NB4 (cell line): ENCODE results near the gene WDR36.

ENCODE experiments used
- DNase-seq: peaks from one replicate; pipeline ENCODE4 v3.0.0; 2010; ENCODE audit warnings: low read depth
- H3K4me3 ChIP-seq: one replicate; pipeline ENCODE4 v1.5.1; 2011; ENCODE audit warnings: mild to moderate bottlenecking, low read depth, low read length, moderate library complexity
- CTCF ChIP-seq: IDR thresholded peaks from one replicate; pipeline ENCODE4 v1.5.1; 2012; ENCODE audit warnings: low read depth, low read length
- MYC ChIP-seq: IDR thresholded peaks from 2 replicates; pipeline ENCODE4 v1.6.1; 2011; ENCODE audit warnings: low read depth, low read length
- POLR2A ChIP-seq: IDR thresholded peaks from 2 replicates; pipeline ENCODE4 v1.6.1; 2011; ENCODE audit warnings: mild to moderate bottlenecking; ENCODE audit not compliant: insufficient read length; ENCODE audit errors: extremely low read depth
- TF ChIP-seq, protein P1 (sequence below): IDR thresholded peaks from 2 replicates; pipeline ENCODE4 v1.6.1; 2011; ENCODE audit warnings: low read depth, low read length

Gene WDR36

DNA sequence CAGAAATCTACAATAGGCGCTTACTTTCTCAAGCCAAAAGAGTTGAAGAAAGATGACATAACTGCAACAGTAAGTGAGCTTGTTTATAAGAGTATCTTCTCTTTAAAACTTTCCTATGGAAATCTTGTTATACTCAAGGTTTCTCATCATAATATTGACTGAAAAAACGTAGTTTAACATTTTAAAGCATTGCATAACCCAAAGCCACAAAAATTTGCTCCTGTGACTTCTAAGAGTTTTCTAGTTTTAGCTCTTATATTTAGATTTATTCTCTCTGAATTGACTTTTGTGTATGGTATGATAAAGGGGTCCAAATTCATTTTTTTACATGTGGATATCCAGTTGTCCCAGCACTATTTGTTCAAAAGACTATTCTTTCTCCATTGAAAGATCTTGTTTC lies 15.2 kb downstream of the WDR36 start:
- H3K4me3 ChIP-seq: no peak overlapping the region
- TF ChIP-seq POLR2A: no peak
- TF ChIP-seq MYC: no peak
- TF ChIP-seq, protein P1, sequence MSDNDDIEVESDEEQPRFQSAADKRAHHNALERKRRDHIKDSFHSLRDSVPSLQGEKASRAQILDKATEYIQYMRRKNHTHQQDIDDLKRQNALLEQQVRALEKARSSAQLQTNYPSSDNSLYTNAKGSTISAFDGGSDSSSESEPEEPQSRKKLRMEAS: no peak
- TF ChIP-seq CTCF: no peak
- no peak for DNase-seq

- TF ChIP-seq CTCF: no peak
- TF ChIP-seq POLR2A: no peak
- TF ChIP-seq, protein P1: no peak
- TF ChIP-seq MYC: no peak
- no peak for DNase-seq
- no peak overlapping the region for H3K4me3 ChIP-seq
Measured at GRCh38 chr5:111111956-111112355, 19.8 kb downstream of the WDR36 start.

DNA sequence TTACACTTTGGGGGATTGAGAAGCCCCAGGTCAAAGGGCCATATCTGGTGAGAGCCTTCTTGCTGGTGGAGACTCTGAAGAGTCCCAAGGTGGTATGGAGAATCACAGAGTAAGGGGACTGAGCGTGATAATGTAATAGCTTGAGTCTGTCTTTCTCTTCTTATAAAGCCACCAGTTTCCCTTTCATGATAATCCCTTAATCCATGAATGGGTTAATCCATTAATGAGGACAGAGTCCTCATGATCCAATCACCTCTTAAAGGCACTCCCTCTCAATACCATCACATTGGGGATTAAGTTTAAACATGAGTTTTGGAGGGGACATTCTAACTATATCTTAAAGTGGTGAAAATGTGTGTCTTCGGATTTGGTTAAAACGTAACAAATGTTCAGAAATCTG lies 21.5 kb downstream of the WDR36 start:
- DNase-seq: no peak
- no peak for TF ChIP-seq MYC
- TF ChIP-seq, protein P1: no peak
- TF ChIP-seq POLR2A: no peak
- no peak for TF ChIP-seq CTCF
- no peak overlapping the region for H3K4me3 ChIP-seq

- DNase-seq: no peak
- TF ChIP-seq CTCF: no peak
- no peak for TF ChIP-seq MYC
- TF ChIP-seq, protein P1: no peak
- no peak for TF ChIP-seq POLR2A
Measured at GRCh38 chr5:111115229-111115628, 23.1 kb downstream of the WDR36 start.

GRCh38 chr5:111116550-111116949 lies 24.4 kb downstream of the WDR36 start:
- H3K4me3 ChIP-seq: no peak overlapping the region
- TF ChIP-seq POLR2A: no peak
- peak; percentile 72 for DNase-seq

More at GRCh38 chr5:111115229-111115628, 23.1 kb downstream of the WDR36 start:
- no peak overlapping the region for H3K4me3 ChIP-seq

GRCh38 chr5:111117136-111117535 lies 25.0 kb downstream of the WDR36 start:
- DNase-seq: no peak
- no peak overlapping the region for H3K4me3 ChIP-seq
- no peak for TF ChIP-seq MYC
- no peak for TF ChIP-seq CTCF
- TF ChIP-seq, protein P1: no peak
- no peak for TF ChIP-seq POLR2A
